ENCODE data around the gene RAB40B. TPM values are rescaled to one million over a fixed set of nuclear protein-coding genes. Genes with fewer than 3 reads are reported as not detected.
A peak's percentile ranks its signal among the peaks of the same experiment; 100 is the strongest.

The RAB40B gene
- total RNA-seq, 1 experiment from 2014 or later: 22.4 TPM

GRCh38 chr17:82710499-82711232 is 12.2 kb upstream of the RAB40B start:
- no peak overlapping the region for H2AFZ ChIP-seq (ENCODE audit: low read length)
- no peaks in the 10 kb centered on the region for H4K20me1 ChIP-seq (ENCODE audit: low read length)
- ChIA-PET POLR2A (ENCODE audit: unreplicated experiment) (no interaction called here), CTCF (no interaction called here)
- no TSS peak for BruUV-seq (replicated peaks)
- no peak overlapping the region for H3K4me3 ChIP-seq (ENCODE audit: low read length)
- DNase-seq (no peak), ATAC-seq (no peak)
- no peak overlapping the region for H3K27ac ChIP-seq (ENCODE audit: low read length)
- TF ChIP-seq CTCF (conservative IDR thresholded peaks at IDR 0.05; ENCODE audit: low read depth, low read length) (0 out of 2 replicates have a peak, but pooled peaks have one; percentile 18), EZH2phosphoT487 (IDR thresholded peaks at IDR 0.05; ENCODE audit: borderline replicate concordance, low read length) (no peak)
- no peaks in the 10 kb centered on the region for H3K27me3 ChIP-seq (ENCODE audit: low read length)
- H3K9me2 ChIP-seq (replicated peaks; ENCODE audit: low read length): no peaks in the 10 kb centered on the region
- no peaks in the 10 kb centered on the region for H3K79me2 ChIP-seq (ENCODE audit: low read length)
- H3F3A ChIP-seq (ENCODE audit: low read length, unreplicated experiment): no peaks in the 10 kb centered on the region
- H3K9me3 ChIP-seq (ENCODE audit: low read length): no peaks in the 10 kb centered on the region
- intact Hi-C loops (cut with micrococcal nuclease): no loop called here
- no peak overlapping the region for H3K9ac ChIP-seq (ENCODE audit: low read length)
- no peaks in the 10 kb centered on the region for H3K4me1 ChIP-seq (ENCODE audit: insufficient read depth, low read length)
- H3K4me2 ChIP-seq (ENCODE audit: low read length): no peak overlapping the region
- H3K36me3 ChIP-seq (ENCODE audit: low read depth, low read length): no peaks in the 10 kb centered on the region

GRCh38 chr17:82709676-82710498 is 11.4 kb upstream of the RAB40B start:
- no peaks in the 10 kb centered on the region for H3K79me2 ChIP-seq (ENCODE audit: low read length)
- ATAC-seq (no peak; the same call in 1 of the 2 replicates), DNase-seq (no peak)
- ChIA-PET CTCF (no interaction called here), POLR2A (ENCODE audit: unreplicated experiment) (no interaction called here)
- H3K27ac ChIP-seq (ENCODE audit: low read length): no peak overlapping the region
- H3K4me3 ChIP-seq (ENCODE audit: low read length): no peak overlapping the region
- H3F3A ChIP-seq (ENCODE audit: low read length, unreplicated experiment): no peaks in the 10 kb centered on the region
- H3K9me2 ChIP-seq (replicated peaks; ENCODE audit: low read length): no peaks in the 10 kb centered on the region
- H3K27me3 ChIP-seq (ENCODE audit: low read length): no peaks in the 10 kb centered on the region
- no peak for TF ChIP-seq EZH2phosphoT487 (IDR thresholded peaks at IDR 0.05; ENCODE audit: borderline replicate concordance, low read length)
- TF ChIP-seq EZH2 (IDR thresholded peaks at IDR 0.05; ENCODE audit: low read length, unreplicated experiment): no peak
- no peaks in the 10 kb centered on the region for H3K9me3 ChIP-seq (ENCODE audit: low read length)
- H2AFZ ChIP-seq (ENCODE audit: low read length): no peak overlapping the region
- intact Hi-C loops (cut with micrococcal nuclease): no loop called here
- no peak overlapping the region for H3K4me2 ChIP-seq (ENCODE audit: low read length)
- no TSS peak for BruUV-seq (replicated peaks)
- H3K36me3 ChIP-seq (ENCODE audit: low read depth, low read length): no peaks in the 10 kb centered on the region
- no peak overlapping the region for H3K9ac ChIP-seq (ENCODE audit: low read length)
- no peaks in the 10 kb centered on the region for H4K20me1 ChIP-seq (ENCODE audit: low read length)
- no peaks in the 10 kb centered on the region for H3K4me1 ChIP-seq (ENCODE audit: insufficient read depth, low read length)

GRCh38 chr17:82709024-82709675 is 10.7 kb upstream of the RAB40B start:
- H3K9ac ChIP-seq (ENCODE audit: low read length): no peak overlapping the region
- ChIA-PET CTCF (no interaction called here), POLR2A (ENCODE audit: unreplicated experiment) (no interaction called here)
- H3K27me3 ChIP-seq (ENCODE audit: low read length): no peaks in the 10 kb centered on the region
- no peaks in the 10 kb centered on the region for H3K4me1 ChIP-seq (ENCODE audit: insufficient read depth, low read length)
- H3K27ac ChIP-seq (ENCODE audit: low read length): no peak overlapping the region
- no peak for DNase-seq
- TF ChIP-seq CTCF (conservative IDR thresholded peaks at IDR 0.05; ENCODE audit: low read depth, low read length): no peak
- no peak for TF ChIP-seq EZH2 (IDR thresholded peaks at IDR 0.05; ENCODE audit: low read length, unreplicated experiment)
- no peak for TF ChIP-seq EZH2phosphoT487 (IDR thresholded peaks at IDR 0.05; ENCODE audit: borderline replicate concordance, low read length)
- H3K36me3 ChIP-seq (ENCODE audit: low read depth, low read length): no peaks in the 10 kb centered on the region
- no peaks in the 10 kb centered on the region for H3K79me2 ChIP-seq (ENCODE audit: low read length)
- H3K4me3 ChIP-seq (ENCODE audit: low read length): no peak overlapping the region
- intact Hi-C loops (cut with micrococcal nuclease): no loop called here
- H4K20me1 ChIP-seq (ENCODE audit: low read length): no peaks in the 10 kb centered on the region
- no peaks in the 10 kb centered on the region for H3K9me2 ChIP-seq (replicated peaks; ENCODE audit: low read length)
- H2AFZ ChIP-seq (ENCODE audit: low read length): no peak overlapping the region
- H3K9me3 ChIP-seq (ENCODE audit: low read length): no peaks in the 10 kb centered on the region
- no peak overlapping the region for H3K4me2 ChIP-seq (ENCODE audit: low read length)
- H3F3A ChIP-seq (ENCODE audit: low read length, unreplicated experiment): no peaks in the 10 kb centered on the region
- ATAC-seq: no peak
- no TSS peak for BruUV-seq (replicated peaks)
